Neutrophil (primary cell): ENCODE results near the gene DNAH17.
"Not testable (repeated sequence)": the region's sequence is repeated elsewhere in the genome, so short reads cannot be mapped to it uniquely, and the experiment has no call there.

Source experiments
- H3K27ac ChIP-seq: fragments of 200-600 bp; sonication (generic); 2 replicates; pipeline ENCODE4 v1.5.1; 2016; ENCODE audit warnings: mild to moderate bottlenecking, moderate library complexity
- H3K27me3 ChIP-seq: fragments of 200-600 bp; sonication (generic); 2 replicates; pipeline ENCODE4 v1.6.0; 2016; ENCODE audit warnings: mild to moderate bottlenecking
- H3K36me3 ChIP-seq: fragments of 200-600 bp; sonication (generic); 2 replicates; pipeline ENCODE4 v1.5.1; 2017
- H3K4me1 ChIP-seq, 2 experiments: fragments of 200-600 bp in 1 of 2; sonication (generic) in 1 of 2; 1 replicate in 1 of 2; 2 replicates in 1 of 2; pipeline versions ENCODE4 v1.5.1 to v1.6.1; 2013 to 2016; ENCODE audit warnings: low read depth in 1 of 2, low read length in 1 of 2, mild to moderate bottlenecking in 1 of 2, moderate library complexity in 1 of 2; ENCODE audit not compliant: control insufficient read depth in 1 of 2, insufficient read depth in 1 of 2
- H3K4me3 ChIP-seq, 2 experiments: fragments of 200-600 bp in 1 of 2; sonication (generic) in 1 of 2; 1 replicate in 1 of 2; 2 replicates in 1 of 2; pipeline ENCODE4 v1.5.1; 2013 to 2016; ENCODE audit warnings: low read depth in 1 of 2, low read length in 1 of 2, mild to moderate bottlenecking in 1 of 2, moderate library complexity in 1 of 2
- H3K9me3 ChIP-seq: fragments of 200-600 bp; sonication (generic); 2 replicates; pipeline ENCODE4 v1.5.1; 2016
- TF ChIP-seq, protein P1 (sequence below): fragments of 200-600 bp; sonication (generic); IDR thresholded peaks from 2 replicates; pipeline ENCODE4 v1.5.1; 2016; ENCODE audit warnings: antibody characterized with exemption

Gene DNAH17

DNA sequence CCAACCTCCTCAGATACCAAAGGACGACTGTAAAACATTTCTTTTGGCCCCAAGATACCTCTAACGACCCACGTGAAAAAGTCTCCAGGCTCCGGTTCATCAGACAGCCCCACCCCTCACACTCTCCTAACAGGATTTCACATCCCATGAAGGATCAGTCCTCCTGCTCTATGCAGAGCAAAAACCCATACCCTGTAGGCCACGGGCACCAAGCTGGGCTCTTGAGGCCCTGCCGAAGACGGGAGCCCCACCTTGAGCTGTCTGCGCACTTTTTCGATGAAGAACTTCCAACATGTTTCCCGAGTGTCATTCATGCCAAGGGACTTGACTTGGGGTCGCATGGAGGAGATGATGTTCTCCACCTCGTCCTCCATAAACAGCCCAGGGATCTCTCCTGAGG lies 108.8 kb downstream of the DNAH17 start:
- H3K36me3 ChIP-seq = no peaks in the 10 kb centered on the region
- no peaks in the 10 kb centered on the region for H3K9me3 ChIP-seq
- H3K4me1 ChIP-seq = no peaks in the 10 kb centered on the region
- H3K27me3 ChIP-seq = no peaks in the 10 kb centered on the region
- H3K27ac ChIP-seq = no peak overlapping the region
- TF ChIP-seq, protein P1, sequence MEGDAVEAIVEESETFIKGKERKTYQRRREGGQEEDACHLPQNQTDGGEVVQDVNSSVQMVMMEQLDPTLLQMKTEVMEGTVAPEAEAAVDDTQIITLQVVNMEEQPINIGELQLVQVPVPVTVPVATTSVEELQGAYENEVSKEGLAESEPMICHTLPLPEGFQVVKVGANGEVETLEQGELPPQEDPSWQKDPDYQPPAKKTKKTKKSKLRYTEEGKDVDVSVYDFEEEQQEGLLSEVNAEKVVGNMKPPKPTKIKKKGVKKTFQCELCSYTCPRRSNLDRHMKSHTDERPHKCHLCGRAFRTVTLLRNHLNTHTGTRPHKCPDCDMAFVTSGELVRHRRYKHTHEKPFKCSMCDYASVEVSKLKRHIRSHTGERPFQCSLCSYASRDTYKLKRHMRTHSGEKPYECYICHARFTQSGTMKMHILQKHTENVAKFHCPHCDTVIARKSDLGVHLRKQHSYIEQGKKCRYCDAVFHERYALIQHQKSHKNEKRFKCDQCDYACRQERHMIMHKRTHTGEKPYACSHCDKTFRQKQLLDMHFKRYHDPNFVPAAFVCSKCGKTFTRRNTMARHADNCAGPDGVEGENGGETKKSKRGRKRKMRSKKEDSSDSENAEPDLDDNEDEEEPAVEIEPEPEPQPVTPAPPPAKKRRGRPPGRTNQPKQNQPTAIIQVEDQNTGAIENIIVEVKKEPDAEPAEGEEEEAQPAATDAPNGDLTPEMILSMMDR = no peak
- H3K4me3 ChIP-seq = no peak overlapping the region

DNA sequence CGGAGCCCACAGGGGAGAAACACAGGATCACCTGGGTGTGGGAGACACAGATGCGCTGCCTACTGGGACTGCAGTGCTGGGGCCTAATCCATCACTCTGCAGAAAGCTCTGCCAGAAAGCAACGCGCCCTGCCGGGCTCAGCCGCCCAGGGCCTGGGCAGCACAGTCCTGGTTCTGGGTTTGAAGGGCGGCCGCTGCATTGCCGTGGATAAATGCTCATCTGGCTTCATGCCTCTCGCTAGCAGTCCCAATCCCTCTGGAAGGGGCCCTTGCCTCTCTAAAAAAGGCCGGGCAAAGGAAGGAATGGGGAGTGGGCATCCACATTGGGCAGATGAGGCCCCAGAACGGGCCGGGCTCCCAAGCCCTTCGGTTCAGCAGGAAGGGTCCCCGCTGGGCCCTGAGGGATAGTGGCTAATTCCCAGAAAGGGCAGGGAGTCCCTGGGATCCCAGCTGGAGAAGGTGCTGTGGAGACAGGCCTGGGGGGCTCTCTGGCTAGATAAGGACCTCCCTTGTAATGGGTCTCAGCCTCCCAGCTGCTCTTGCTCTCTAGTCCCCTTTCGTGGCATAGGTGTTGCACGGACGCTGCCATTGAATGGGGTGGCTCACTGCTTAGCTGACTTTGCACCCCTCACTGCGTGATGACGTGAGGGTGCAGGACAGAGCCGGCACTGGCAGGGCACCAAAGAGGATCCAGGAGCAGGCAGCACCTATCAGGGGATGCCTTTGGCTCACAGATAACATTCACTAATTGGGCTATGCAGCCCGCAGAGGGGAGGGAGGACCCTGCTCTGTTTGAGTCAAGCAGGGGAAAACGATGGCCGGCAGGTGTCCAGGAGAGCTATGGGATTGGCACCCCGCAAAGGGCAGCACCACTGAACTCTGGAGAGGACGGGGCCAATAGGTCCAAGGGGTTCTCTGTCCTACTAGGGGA lies 110.1 kb downstream of the DNAH17 start:
- H3K4me3 ChIP-seq = no peak overlapping the region
- no peaks in the 10 kb centered on the region for H3K27me3 ChIP-seq
- TF ChIP-seq, protein P1 = no peak
- H3K27ac ChIP-seq = no peak overlapping the region
- no peaks in the 10 kb centered on the region for H3K4me1 ChIP-seq
- H3K9me3 ChIP-seq = no peaks in the 10 kb centered on the region
- H3K36me3 ChIP-seq = no peaks in the 10 kb centered on the region

DNA sequence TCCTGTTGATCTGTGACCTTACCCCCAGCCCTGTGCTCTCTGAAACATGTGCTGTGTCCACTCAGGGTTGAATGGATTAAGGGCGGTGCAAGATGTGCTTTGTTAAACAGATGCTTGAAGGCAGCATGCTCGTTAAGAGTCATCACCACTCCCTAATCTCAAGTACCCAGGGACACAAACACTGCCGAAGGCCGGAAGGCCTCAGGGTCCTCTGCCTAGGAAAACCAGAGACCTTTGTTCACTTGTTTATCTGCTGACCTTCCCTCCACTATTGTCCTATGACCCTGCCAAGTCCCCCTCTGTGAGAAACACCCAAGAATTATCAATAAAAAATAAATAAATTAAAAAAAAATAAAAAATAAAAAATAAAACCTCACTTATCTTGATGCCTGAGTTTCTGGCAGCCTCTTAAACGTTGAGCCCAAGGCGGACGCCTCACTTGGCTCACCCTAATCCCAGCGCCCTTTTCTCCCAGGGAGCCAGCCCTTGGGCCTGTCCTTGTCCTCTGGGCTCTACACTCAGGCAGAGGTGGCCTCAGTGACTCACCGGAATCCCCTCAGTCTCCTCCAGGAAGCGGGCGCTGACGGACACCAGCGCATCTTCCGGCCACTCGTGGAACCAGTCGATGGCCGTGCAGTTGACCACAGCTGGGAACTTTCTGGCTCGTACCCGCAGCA lies 110.9 kb downstream of the DNAH17 start:
- H3K36me3 ChIP-seq, H3K27me3 ChIP-seq, H3K9me3 ChIP-seq, H3K27ac ChIP-seq, H3K4me1 ChIP-seq, H3K4me3 ChIP-seq: not testable (repeated sequence)

DNA sequence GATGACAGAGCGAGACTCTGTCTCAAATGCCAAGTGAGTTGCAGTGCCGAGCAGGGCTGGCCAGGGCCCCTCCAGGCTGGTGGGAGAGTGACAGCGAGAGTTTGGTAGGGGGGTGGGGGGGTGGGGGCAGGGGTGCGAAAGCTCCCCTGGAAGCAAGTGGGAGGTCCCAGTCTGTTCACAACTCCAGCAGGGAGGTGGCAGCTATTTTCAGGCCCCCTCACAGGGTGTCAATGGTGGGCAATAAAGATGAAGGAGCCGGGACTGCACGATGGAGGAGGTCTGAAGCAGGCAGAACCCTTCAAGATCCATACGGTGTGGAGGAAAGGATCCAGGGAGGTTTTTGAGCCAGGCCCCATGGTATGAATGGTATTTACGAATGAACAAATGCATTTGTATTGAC lies 115.0 kb downstream of the DNAH17 start:
- TF ChIP-seq, protein P1 = no peak
- no peak overlapping the region for H3K4me3 ChIP-seq
- no peak overlapping the region for H3K27ac ChIP-seq
- H3K36me3 ChIP-seq = no peaks in the 10 kb centered on the region
- H3K27me3 ChIP-seq = no peaks in the 10 kb centered on the region
- no peaks in the 10 kb centered on the region for H3K4me1 ChIP-seq
- H3K9me3 ChIP-seq = no peaks in the 10 kb centered on the region

DNA sequence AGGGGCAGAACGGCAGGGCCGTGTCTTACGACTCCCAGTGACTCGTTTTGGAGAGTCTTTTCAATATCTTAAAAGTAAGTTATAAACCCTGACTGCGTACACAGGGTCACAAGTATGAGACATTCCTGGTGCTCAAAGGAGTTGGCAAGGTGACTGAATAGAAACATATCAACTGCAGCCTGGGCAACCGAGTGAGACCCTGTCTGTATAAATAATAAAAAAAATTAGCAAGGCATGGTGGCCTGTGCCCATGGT lies 115.5 kb downstream of the DNAH17 start:
- Histone ChIP-seq H3K4me3 (no peak overlapping the region), H3K36me3 (no peaks in the 10 kb centered on the region), H3K27ac (no peak overlapping the region), H3K9me3 (no peaks in the 10 kb centered on the region), H3K4me1 (no peaks in the 10 kb centered on the region), H3K27me3 (no peaks in the 10 kb centered on the region)
- TF ChIP-seq, protein P1 = no peak
